K562 (cell line): ENCODE data around the gene EGFR. TPM values are rescaled to one million over a fixed set of nuclear protein-coding genes. Genes with fewer than 3 reads are reported as not detected.

Experiments
- ATAC-seq: fragments of 200-7000 bp; cut with Tn5 transposase; 3 replicates; pipeline ENCODE4 v1.9.1; 2020; ENCODE audit warnings: moderate library complexity
- BruUV-seq: library from RNA; stranded (reverse); fragments of 400-500 nt; replicated peaks from 2 replicates; lab custom pipeline; 2021; lab: Mats Ljungman, UMichigan
- CTCF ChIA-PET: fragments of 300-600 bp; formaldehyde crosslinking; extraction: SDS; loops from one replicate; lab custom pipeline; 2021; ENCODE audit warnings: low intra/inter-chr PET ratio; lab: Yijun Ruan, JAX
- POLR2A ChIA-PET: fragments of 300-600, 350-650 bp; sonication (Branson Sonifier 250); formaldehyde crosslinking; extraction: SDS; loops from one replicate; lab custom pipeline; 2021; ENCODE audit warnings: antibody characterized with exemption, inconsistent platforms; lab: Yijun Ruan, JAX
- DNase-seq, 4 experiments: peaks; one replicate each; pipeline versions ENCODE4 v3.0.0 to v3.0.0-alpha.2; 2011 to 2018; ENCODE audit warnings: low spot score in 3 of 4, mixed read lengths in 3 of 4; ENCODE audit errors: extremely low read depth in 1 of 4
- FAIRE-seq: peaks from 2 replicates; lab custom pipeline; 2011; peaks lifted over from hg19 to GRCh38; lab: Jason Lieb, UNC
- H2AFZ ChIP-seq: 2 replicates; pipeline ENCODE4 v1.6.0; 2011; ENCODE audit warnings: low read depth, low read length, control low read depth, inconsistent platforms
- H3K27ac ChIP-seq: fragments of 200-600 bp; 3 replicates; pipeline ENCODE4 v1.8.0; 2011; ENCODE audit warnings: low read depth, mild to moderate bottlenecking, control low read depth, inconsistent platforms, low read length, moderate library complexity, mixed read lengths; ENCODE audit errors: extremely low read depth
- H3K27me3 ChIP-seq, 2 experiments: fragments of 300-600 bp in 1 of 2; 2 replicates in 1 of 2; 3 replicates in 1 of 2; pipeline versions ENCODE4 v1.6.0 to v1.8.0; 2011; ENCODE audit warnings: inconsistent platforms in 2 of 2, low read length in 2 of 2, mild to moderate bottlenecking in 1 of 2, mixed read lengths in 1 of 2, moderate library complexity in 1 of 2; ENCODE audit not compliant: control insufficient read depth in 2 of 2, insufficient read depth in 2 of 2
- H3K36me3 ChIP-seq: fragments of 300-600 bp; 3 replicates; pipeline ENCODE4 v1.8.0; 2011; ENCODE audit warnings: mild to moderate bottlenecking, low read length, inconsistent platforms; ENCODE audit not compliant: control insufficient read depth, insufficient read depth
- H3K4me1 ChIP-seq, 2 experiments: fragments of 200-600 bp in 1 of 2; replicated peaks in 1 of 2; 2 replicates in 1 of 2; 3 replicates in 1 of 2; pipeline versions ENCODE4 v1.5.1 to v1.8.0; 2011; ENCODE audit warnings: inconsistent platforms in 2 of 2, low read length in 2 of 2, mild to moderate bottlenecking in 1 of 2, mixed read lengths in 1 of 2, moderate library complexity in 1 of 2; ENCODE audit not compliant: control insufficient read depth in 2 of 2, insufficient read depth in 2 of 2
- H3K4me2 ChIP-seq: 2 replicates; pipeline ENCODE4 v1.6.1; 2011; ENCODE audit warnings: low read length, control low read depth, inconsistent platforms, mixed read lengths; ENCODE audit not compliant: insufficient read depth
- H3K4me3 ChIP-seq: fragments of 200-600 bp; sonication (generic), shearing (Covaris generic); 2 replicates; pipeline ENCODE4 v1.5.1; 2016; ENCODE audit warnings: control low read depth, inconsistent platforms
- H3K79me2 ChIP-seq: fragments of 200-600 bp; 3 replicates; pipeline ENCODE4 v1.8.0; 2011; ENCODE audit warnings: low read length, inconsistent platforms; ENCODE audit not compliant: control insufficient read depth, insufficient read depth
- H3K9ac ChIP-seq, 2 experiments: 2 replicates each; pipeline versions ENCODE4 v1.6.0 to v1.6.1; 2011; ENCODE audit warnings: low read depth in 2 of 2, low read length in 2 of 2, control low read depth in 1 of 2, inconsistent platforms in 1 of 2, mild to moderate bottlenecking in 1 of 2, mixed read lengths in 1 of 2; ENCODE audit not compliant: insufficient read depth in 1 of 2
- H3K9me1 ChIP-seq: one replicate; pipeline ENCODE4 v1.6.0; 2011; ENCODE audit warnings: inconsistent platforms, mild to moderate bottlenecking, low read length, moderate library complexity; ENCODE audit not compliant: control insufficient read depth, insufficient read depth
- H3K9me3 ChIP-seq: replicated peaks from 2 replicates; pipeline ENCODE4 v1.5.1; 2011; ENCODE audit warnings: low read depth, low read length, inconsistent platforms; ENCODE audit not compliant: control insufficient read depth, insufficient read depth
- H4K20me1 ChIP-seq: replicated peaks from 2 replicates; pipeline ENCODE4 v1.6.1; 2011; ENCODE audit warnings: low read length, inconsistent platforms, mixed read lengths; ENCODE audit not compliant: control insufficient read depth, insufficient read depth
- ARHGAP35 ChIP-seq: fragments of 450-650 bp; IDR thresholded peaks from 2 replicates; pipeline ENCODE4 v1.6.1; 2018; ENCODE audit not compliant: partially characterized antibody
- CAMTA2 ChIP-seq: fragments of 250-450 bp; sonication (Bioruptor Pico); conservative IDR thresholded peaks from 2 replicates; pipeline ENCODE4 v1.5.1; 2022
- CBX8 ChIP-seq: fragments of 200-600 bp; sonication (generic); IDR thresholded peaks from 2 replicates; pipeline ENCODE4 v1.6.1; 2012; ENCODE audit warnings: borderline replicate concordance, mixed run types, low read depth, mild to moderate bottlenecking, moderate library complexity, mixed read lengths, low read length, control low read depth, inconsistent platforms; ENCODE audit not compliant: poor library complexity, severe bottlenecking; ENCODE audit errors: extremely low read depth
- E2F5 ChIP-seq: sonication (generic); formaldehyde crosslinking; IDR thresholded peaks from 2 replicates; pipeline ENCODE4 v1.8.0; 2022; ENCODE audit warnings: mild to moderate bottlenecking, missing genetic modification reagents
- SMAD2 ChIP-seq: fragments of 150-350 bp; IDR thresholded peaks from 2 replicates; pipeline ENCODE4 v1.6.1; 2014; ENCODE audit warnings: low read depth, mild to moderate bottlenecking, low read length
- WGBS: fragments of 100-300 bp; shearing (Covaris generic); methylation state at CpG from one replicate; pipeline ENCODE4 v1.1.6; 2016; ENCODE audit warnings: low coverage, mixed read lengths; ENCODE audit not compliant: insufficient coverage; ENCODE audit errors: missing lambda C conversion rate; 5-methylcytosine and 5-hydroxymethylcytosine counted together
- in situ Hi-C: fragments of 300-500 bp; cut with MboI; formaldehyde crosslinking; loops from 4 replicates; pipeline ENCODE4 v1.15.0; 2018; ENCODE audit warnings: inconsistent platforms, mixed read lengths
- intact Hi-C: fragments of 100-400 bp; cut with micrococcal nuclease; formaldehyde crosslinking; loops from 2 replicates; pipeline ENCODE4 v1.14.2; 2022
- polyA plus RNA-seq, 8 experiments: library from polyadenylated mRNA; depleted of rRNA in 4 of 8; stranded (reverse) in 5 of 8; unstranded in 3 of 8; fragments of >200 nt; fragmentation: Nextera tagmentation in 2 of 8; fragmentation: Illumina TruSeq in 1 of 8; extraction: Ambion mirVana in 2 of 8; extraction: Trizol in 1 of 8; gene quantifications; 2 replicates each; pipeline versions ENCODE4 v1.2.1 to v1.2.3, GENCODE V29; 2011 to 2014; ENCODE audit warnings: inconsistent platforms in 1 of 8, missing spikeins in 1 of 8
- total RNA-seq, 7 experiments: library from RNA; depleted of rRNA in 6 of 7; stranded (reverse); fragments of >200 nt in 6 of 7; fragmentation: Illumina TruSeq in 2 of 7; extraction: Trizol in 2 of 7; gene quantifications; 2 replicates each; pipeline versions ENCODE4 v1.2.1 to v1.2.3, GENCODE V29; 2011 to 2021; ENCODE audit warnings: low replicate concordance in 1 of 7

EGFR gene
- total and polyA plus RNA-seq, 9 of the 15 experiments (the other 6 are each of a cell fraction or from before 2014, with no cell fraction given) = 0.13 TPM; not detected in 8

GRCh38 chr7:55052081-55052480 is 33.3 kb downstream of the EGFR start:
- POLR2A ChIA-PET = no interaction called here
- Histone ChIP-seq H3K79me2 (no peaks in the 10 kb centered on the region), H3K9me3 (no peaks in the 10 kb centered on the region), H3K27me3 (peaks cover 13 to 43% of the 10 kb centered on the region in 2 experiments; a peak in 3 of 5 replicates), H3K4me3 (no peak overlapping the region), H3K9ac (no peak overlapping the region), H3K36me3 (no peaks in the 10 kb centered on the region)
- WGBS = 0% methylated on average over 2 of the region's 2 CpGs
- DNase-seq = no peak
- no peak for TF ChIP-seq ARHGAP35
- TF ChIP-seq CAMTA2 (CRISPR knock-in tag) = no peak
- TF ChIP-seq SMAD2 = no peak
- no peak for TF ChIP-seq E2F5 (CRISPR knock-in tag)
- no peak for TF ChIP-seq CBX8
- TF ChIP-seq, all 486 proteins: peak for 0
- H3K4me1 ChIP-seq = no peaks in the 10 kb centered on the region
- BruUV-seq = no TSS peak
- no peak overlapping the region for H2AFZ ChIP-seq
- intact Hi-C loops = loop anchor here (10.0 kb wide), 1 partner anchor 203 kb away; no protein-coding TSS in a partner anchor
- ATAC-seq (no peak), FAIRE-seq (no peak)
- CTCF ChIA-PET = no interaction called here
- H4K20me1 ChIP-seq = peaks cover 3% of the 10 kb centered on the region; the same call in 1 of the 2 replicates
- no peak overlapping the region for H3K27ac ChIP-seq
- in situ Hi-C loops = no loop called here
- no peak overlapping the region for H3K4me2 ChIP-seq
- no peaks in the 10 kb centered on the region for H3K9me1 ChIP-seq
